Measurements from ENCODE around the gene ADARB1.

Gene ADARB1

DNA sequence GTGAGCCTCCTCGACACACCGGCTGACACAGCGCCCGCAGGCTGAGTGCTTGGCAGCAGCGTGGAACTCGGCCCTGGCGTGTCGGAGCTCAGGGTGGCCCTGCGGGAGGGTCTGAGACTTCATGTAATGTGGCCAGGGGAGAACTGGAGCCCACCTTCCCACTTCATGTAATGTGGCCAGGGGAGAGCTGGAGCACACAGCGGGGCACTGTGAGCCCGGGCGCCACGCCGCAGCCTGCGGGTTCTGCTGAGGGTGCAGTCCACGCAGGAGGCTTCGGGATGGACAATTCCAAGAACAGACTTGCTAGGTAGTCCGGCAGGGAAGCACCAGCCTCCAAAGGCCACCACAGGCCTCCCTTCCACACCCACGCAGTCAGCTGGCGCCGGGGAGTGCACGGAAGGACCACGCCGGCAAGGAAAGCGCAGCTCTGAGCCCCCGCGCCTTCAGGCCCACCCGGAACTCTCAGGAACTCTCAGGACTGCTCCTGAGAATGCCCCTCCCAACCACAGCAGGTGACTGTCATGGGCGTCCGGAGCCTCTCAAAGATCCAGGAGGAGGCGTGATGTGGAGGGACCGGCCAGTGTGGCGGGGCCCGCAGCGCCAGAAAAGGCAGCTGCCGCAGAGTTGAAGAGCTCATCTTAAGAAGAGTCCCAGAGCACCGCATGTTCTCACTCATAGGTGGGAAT lies 19.3 kb upstream of the ADARB1 start:
- no peak for DNase-seq (ENCODE audit: low read depth)

DNA sequence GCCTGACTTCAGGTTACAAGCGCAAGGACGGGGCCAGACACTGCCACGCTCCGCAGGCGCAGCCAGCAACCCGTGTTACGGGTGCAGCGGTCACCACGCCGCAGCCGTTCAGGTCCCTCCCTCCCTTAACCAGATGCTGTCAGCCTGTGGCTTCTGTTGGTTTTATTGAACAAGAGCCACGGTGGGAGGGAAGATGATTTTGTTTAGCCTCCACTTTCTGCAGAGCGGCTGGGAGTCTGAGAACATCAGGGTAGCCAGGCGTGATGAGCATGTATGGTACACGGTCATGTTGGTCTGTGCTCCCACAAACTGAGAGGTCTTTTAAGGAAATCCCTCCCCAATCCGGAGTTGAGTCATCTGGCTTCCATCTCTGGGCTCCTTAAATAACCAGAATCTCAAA lies 18.5 kb upstream of the ADARB1 start:
- DNase-seq (ENCODE audit: low read depth) = no peak

DNA sequence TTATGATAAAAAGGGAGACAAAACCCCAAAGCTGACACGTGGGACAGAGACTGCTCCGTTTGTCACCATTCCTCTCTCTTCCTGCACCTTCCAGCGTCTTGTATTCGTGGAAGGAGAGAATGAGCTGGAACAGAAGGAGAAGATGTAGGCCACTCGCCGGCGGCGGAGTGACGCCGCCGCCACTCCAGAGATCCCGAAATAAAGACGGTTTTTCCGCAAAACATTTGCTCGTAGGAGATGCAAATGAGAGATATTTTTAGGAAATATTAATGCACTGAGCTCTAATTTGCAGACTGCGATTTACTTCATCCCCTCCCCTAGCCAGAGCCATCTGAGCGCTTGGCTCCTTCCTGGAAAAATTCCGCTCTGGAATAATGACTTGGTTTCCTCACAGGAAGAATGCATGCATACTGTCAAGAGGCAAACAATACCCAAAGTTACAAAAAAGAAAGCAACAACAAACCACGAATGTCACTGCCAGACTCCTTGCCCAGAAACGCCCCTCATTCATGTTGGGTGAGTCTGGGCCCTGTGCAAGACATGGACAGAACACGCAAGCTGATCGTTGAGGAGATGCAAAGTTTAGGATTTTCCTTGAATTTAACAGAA lies 18.0 kb upstream of the ADARB1 start:
- DNase-seq (ENCODE audit: low read depth) = no peak

DNA sequence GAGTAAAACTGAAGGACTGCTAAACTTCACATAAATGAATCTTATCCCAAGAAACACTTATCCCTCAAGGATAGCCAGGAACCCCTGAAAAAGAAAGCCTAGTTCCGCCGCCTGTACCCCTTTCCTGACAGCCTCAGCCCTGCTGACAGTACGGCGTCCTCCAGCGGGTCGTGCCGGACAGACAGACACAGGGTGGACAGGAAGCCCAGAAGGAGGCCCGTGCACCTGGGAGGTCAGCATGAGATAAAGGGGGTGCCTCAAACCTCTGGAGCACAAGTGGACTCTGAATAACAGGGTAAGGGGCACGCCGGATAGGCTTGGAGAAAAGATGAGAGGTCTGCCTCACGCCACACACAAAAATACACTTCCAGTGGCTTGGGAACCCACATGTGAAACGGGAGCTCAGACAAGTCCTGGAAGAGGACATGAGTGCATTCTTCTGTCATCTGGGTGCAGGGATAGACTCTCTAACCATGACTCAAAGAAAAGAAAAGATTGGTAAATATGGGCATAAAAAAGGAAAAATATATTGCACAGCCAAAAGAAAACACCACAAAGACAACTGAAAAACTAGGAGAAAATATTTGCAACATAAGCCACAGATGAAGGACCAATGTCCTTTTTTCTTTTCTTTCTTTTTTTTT lies 17.3 kb upstream of the ADARB1 start:
- no peak for DNase-seq (ENCODE audit: low read depth)

DNA sequence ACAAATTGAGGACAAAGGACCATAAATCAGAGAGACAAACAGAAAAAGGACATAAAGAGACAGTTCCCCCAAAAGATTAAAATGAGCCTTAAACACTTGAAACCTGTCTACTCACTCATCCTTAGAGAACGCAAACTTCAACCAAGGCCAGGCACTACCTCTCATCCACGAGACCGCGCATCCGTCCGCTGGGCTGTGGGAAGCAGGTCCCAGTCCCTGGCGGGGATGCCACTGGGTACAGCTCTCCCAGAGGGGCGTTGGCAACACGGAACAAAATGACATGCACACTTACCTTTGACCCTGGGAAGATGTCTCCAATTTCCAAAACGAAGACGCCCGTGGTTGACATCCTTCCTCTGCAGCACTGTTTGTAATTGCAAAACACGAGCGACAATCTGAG lies 16.5 kb upstream of the ADARB1 start:
- DNase-seq (ENCODE audit: low read depth) = no peak

DNA sequence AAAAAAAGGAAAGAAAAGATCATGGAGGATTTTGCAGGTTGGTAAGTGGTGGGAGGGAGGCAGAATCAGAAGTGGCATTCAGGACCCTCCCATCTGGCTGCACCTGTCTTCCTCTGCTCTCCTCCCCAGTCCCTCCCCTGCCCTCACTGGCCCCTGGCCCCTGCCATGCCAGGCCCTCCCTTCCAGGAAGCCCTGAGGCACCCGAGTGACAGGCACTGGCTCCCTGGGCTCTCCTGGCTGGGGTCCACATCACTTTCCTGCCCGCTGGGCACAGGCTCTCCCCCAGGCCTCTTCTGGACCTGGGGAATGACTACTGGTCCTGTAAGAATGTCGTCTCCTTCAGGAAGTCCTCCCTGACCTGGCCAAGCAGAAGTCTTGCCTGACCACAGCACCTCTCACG lies 15.3 kb upstream of the ADARB1 start:
- no peak for DNase-seq (ENCODE audit: low read depth)

DNA sequence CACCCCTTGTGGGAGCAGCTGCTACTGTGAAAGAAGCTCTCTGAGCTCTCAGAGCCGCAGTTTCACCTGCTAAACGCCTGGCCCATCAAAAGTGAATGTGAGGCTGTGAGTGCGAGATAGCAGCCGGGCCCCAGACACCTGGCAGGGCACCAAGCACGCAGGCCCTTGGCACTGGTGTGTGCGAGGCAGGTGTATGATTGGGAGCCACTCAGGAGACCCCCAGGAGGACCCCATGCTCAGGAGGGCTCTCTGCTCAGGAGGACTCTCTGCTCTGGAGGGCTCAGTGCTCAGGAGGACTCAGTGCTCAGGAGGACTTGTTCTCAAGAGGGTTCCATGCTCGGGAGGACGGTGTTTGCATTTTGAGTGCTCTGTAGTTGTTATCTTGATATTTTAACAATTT lies 14.3 kb upstream of the ADARB1 start:
- DNase-seq (ENCODE audit: low read depth) = no peak

DNA sequence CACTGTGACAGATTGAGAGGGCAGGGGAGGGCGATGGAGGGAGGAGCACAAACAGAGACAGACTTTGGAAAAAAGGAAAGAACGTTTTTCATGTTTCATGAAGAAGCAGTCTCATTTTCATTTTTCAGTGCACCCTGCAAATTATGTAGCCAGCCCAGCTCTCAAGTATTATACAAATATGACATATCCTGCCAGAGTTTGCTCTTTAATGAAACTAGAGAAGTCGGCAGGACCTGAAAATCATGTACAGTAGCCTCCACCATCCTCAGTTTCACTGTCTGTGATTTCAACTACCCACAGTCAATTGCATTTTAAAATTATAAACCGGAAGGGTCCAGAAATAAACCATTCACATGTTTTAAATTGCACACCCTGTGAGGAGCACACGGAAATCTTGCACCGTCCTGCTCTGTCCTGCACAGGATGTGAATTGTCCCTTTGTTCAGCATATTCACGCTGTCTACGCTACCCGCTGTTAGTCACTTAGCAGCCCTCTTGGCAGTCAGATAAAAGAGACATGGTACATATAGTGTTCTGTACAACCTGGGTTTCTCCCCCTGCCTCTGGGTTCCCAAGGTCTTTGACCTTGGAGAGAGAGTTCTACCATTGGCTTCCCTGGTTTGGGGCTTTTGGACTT lies 13.6 kb upstream of the ADARB1 start:
- DNase-seq (ENCODE audit: low read depth) = no peak

DNA sequence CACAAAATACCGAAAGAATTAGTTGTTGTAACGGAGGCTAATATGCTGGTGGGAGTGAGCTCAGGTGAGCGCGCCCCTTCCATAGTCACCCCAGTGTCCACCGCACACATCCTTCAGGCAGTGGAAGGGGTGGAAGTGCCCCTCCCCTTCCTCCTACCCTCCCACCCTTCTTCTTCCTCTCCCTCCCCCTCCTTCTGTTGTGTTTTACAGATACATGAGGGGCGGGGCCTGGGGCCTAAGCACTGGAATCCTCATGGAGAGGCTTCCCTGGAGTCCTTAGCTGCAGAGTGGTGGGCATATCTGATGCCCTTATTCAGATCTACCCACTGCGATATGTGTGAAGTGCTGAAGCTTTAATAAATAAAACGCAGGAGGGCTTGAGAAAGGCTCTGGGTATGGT lies 10.3 kb upstream of the ADARB1 start:
- no peak for DNase-seq (ENCODE audit: low read depth)

DNA sequence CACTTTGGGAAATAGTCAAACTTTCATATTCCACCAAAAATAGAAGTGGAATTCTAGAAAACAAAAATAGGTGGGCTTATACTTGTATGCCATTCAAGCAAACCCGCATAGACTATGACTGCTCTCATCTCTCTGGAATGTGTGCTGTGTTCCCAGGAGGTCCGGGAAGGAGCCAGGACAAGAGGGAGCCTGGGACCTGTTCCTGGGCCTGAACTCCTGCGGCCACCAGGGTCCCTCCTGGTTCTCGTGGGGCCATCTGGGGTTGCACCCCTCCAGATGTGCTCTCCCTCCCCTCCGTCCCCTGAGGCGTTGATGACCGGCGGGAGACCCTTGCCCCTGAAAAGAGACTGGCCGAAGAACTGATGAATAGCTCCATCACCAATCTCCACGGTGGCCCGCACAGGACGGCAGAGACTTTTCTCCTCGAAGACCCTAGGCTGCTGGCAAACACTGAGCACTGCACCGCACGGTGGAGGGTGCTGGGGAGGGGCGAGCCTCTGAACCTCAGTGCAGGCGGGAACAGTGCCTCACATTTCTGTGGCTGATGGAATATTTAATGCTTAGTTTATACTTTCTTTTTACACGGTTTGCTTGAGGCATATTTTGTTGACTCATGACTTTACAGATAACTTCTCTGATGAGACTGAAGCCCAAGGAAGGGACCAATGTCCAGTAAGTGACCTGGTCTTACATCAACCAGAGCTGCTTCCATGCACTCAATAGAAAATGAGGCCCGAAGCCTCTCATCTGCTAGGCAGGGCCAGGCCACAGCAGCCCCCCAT lies 9.6 kb upstream of the ADARB1 start:
- no peak for DNase-seq (ENCODE audit: low read depth)

DNA sequence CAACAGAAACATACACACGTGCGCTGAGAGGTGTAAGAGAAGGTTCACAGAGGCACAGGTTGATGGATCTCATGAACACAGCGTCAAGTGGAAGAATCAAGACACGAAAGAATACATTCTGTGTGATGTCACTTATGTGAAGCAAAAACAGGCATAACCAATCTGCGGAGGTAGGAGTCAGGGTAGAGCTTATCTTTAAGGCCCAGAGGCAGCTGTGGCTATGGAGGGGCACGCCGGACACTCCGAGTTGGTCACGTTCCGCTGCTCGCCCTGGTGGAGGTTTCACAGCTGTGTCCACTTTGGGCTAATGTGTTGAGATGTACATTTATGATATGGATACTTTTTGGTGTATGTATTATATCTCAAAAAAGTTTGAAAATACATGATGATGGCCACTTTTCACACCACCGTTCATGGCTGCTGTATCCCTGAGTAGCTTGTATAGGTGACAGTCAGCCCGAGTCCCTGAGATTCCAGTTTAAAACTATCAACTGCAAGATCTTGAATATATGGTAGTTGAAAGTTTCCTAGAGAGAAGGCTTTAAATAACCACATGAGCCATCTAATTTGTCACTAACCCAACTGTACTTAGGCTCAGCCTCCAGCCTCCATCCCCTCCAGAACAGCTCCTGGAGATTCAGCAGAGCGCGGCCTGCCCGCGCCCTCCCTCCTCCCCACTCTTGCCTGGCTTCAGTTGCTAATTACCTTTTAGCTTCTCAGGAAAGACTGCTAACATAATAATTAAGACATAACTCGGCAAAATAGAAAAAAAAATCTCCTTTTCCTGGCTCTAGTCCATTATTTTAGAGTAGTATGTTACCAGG lies 6.7 kb upstream of the ADARB1 start:
- no peak for DNase-seq (ENCODE audit: low read depth)

DNA sequence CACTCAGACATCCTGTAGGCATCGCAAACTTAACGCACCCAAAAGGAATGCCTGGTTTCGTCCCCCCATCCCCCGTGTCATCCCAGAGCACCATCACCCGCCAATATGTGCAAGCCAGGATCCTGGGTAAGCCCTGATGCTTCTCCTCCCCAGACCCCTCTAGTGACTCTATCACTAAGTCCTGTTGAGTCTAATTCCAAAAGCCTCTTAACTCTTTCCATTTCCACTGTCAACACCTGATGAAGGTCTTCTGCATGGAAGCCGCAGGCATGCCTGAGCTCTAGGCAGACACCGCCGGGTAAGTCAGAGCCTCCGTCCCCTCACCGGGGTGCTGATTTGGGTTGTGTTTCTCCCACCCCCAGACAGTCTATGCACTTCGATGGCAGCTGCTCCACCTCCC lies 5.3 kb upstream of the ADARB1 start:
- DNase-seq (ENCODE audit: low read depth) = no peak

DNA sequence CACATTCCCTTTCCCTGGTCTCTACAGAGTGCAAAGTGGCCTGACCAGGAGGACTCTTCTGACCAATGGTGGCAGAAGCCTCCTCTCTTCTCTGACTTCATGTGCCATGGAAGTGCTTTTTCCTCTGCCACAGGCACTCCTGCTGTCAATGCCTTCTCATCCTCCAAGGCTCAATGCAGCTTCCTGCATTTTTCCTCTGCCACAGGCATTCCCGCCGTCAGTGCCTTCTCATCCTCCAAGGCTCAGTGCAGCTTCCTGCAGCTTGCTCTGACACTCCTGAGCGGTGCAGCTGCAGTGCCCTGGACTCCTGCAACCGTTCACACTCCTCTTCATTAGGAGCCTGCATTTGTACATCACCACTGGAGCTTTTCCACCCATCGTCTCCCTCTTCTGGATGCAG lies 4.7 kb upstream of the ADARB1 start:
- no peak for DNase-seq (ENCODE audit: low read depth)

DNA sequence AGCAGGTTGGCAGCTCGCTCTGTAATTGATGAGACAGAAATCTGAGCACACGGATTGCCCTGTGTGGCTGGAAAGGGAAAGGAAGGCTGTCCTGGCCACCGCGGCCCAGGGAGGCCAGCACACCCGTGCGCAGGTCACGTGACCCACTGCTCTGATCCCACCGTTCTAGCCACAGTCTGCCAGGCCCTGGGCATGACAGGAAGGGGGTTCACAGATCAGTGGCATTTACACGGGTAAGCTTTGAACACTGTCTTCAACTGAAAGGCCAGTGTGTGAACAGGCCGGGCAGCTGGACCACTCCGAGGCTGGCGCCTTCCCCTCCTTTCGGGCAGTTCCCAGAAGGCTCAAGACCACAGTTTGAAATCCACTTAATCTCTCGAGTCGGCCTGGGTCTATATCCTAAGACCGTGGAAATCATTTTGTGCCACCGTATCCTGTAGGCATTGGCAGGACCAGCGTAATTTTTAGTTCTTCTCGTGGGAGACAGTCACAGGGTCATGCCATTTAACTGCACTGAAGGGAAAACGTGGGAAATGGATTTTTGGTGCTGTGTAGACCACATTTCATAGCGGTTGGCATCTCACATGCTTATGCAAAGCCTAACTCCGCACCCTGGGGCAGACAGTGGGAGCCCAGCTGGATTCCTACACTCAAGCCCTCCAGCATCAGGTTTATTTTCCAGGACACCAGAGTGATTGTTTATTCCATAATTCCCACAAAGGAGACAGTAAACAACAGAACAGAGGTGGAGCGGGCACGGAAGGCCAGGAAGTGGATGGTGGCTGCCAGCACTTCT lies 3.1 kb upstream of the ADARB1 start:
- no peak for DNase-seq (ENCODE audit: low read depth)

DNA sequence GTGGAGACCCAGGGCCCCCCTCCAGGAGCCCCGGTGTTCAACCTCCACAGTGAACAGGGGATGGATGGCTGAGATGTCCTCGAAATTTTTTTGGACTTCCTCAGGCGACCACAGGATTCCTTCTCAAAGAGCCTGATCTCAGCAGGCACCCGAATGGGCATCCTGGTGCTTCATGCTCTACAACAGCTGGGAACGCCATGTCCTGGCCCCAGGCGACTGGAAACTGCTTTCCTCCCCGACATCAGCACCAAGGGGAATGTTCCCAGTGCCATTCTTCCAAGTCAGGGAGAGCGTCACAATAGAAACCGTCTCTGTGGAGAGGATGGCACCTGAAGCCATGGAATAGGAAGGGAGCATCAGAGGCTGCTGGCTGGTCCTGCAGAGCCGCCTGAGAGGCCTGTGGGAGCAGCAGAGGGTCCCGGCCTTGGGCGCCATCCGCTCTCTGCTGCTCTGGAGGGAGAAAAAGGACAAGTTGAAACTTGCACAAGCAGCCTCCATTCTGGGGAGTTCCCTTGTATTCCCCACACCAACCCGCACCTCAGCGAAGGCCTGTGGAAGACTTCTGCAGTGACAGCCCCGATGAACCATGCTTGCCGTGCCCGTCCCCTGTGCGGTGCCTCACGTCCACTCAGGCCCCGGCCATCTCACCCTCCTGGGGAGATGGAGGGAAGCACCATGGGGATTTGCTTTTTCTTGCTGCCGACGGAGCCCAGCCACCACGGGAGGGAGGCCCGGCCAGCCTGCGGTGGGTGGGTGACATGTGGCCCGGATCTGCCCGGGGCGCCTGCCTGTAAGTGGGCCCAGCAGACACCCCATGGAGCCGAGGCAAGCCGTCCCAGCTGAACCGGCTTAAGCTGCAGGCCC lies 2.3 kb upstream of the ADARB1 start:
- no peak for DNase-seq (ENCODE audit: low read depth)

DNA sequence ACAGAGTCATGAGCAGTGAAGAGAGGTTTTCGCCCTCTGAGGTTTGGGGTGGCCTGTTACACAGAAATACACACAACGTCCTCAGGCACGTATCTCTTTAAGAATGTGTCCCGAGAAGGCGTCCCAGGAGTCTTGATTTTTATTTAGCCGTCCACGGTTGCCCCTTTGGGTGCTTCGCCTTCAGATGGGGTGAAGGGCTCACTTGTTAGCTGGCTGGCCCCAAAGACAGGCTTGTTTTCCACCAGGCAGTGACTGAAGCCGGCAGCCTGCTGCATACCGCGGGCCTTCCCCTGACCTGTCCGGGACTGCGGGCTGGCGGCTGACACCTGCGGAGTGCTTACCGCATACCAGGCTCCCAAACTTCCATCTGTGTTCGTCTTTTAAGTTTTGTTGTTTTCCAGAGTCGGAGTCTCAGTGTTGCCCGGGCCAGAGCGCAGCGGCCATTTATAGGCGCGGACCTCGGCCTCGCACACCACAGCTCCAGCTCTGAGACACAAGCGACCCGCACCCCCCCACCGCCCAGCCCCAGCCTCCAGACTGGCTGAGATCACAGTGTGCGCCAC lies 1.6 kb upstream of the ADARB1 start:
- no peak for DNase-seq (ENCODE audit: low read depth)

DNA sequence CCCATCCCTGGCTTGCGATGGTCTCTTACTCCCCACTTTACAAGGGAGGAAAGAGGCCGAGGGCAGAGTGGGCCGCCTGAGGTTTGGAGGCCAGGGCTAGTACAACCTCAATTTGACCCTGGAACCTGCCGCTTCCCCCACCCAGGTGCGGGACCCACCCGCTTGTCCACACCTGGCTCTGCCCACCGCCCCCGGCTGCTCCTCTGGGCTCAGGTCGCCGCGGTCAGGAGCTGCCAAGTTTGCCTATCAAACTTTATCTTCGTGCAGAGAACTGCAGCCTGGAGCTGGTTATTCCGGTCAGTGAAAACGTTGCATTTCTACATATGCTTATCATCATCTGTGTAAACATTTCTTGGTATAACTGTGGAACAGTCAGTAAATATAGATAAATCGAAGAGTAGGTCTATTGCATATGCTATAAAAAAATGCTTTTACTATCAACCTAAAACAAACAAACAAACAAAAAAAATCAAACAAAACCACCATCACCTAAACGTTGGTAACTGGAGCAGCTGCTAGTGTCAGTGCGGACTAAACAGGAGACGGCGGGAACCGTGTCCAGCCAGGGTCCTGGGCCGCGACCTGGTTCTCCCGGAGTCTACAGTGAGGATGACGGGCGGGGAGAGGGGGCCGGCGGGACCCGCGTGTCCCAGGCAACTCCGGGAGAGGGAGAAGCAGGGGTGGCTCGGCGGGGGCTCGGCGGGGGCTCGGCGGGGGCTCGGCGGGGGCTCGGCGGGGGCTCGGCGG lies 906 bp upstream of the ADARB1 start:
- no peak for DNase-seq (ENCODE audit: low read depth)

DNA sequence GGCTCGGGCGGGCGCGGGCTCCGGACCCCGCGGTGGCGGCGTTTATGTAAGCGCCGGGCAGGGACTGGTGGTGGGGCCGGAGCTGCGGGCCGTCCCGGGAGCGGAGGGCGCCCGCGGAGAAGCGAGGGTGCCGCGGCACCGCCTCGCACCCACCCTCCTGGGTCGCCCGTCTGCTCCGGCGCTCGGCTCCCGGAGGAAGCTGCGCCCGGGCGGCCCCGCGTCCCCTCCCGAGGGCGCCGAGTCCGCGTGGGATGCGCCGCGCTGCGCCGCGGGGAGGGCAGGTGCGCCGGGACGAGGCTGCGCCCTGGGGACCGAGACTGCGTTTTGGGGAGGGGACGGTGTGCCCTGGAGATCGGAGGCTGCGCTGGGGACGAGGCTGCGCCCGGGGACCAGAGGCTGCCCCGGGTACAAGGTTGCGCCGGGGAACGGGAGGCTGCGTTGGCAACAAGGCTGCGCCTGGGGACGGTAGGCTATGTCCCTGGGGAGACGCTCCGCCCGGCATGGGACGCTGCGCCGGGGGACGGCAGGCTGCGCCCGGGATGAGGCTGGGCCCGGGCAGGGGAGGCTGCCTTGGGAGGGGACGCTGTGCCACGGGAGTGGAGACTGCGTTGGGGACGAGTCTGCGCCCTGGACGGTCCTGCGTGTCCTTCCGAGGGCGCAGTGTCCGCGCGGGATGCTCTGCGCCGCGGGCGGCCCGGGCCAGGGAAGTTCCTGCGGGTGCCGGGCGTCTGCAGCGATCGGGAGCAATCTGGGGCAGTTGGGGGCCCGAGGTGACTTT lies 627 bp downstream of the ADARB1 start:
- no peak for DNase-seq (ENCODE audit: low read depth)
